GM18498 (cell line): Measurements from ENCODE around the gene TP53RK.

ENCODE experiments used
- ATAC-seq: cut with Tn5 transposase; IDR thresholded peaks from one replicate; pipeline ENCODE4 v1.9.1; 2021; ENCODE audit warnings: mild to moderate bottlenecking, moderate library complexity; ENCODE audit not compliant: unreplicated experiment

Gene TP53RK

GRCh38 chr20:46641424-46641823, 47.8 kb downstream of the TP53RK start:
- no peak for ATAC-seq

GRCh38 chr20:46640536-46641311, 48.5 kb downstream of the TP53RK start:
- no peak for ATAC-seq

- ATAC-seq: no peak
Observed at GRCh38 chr20:46640044-46640443, 49.2 kb downstream of the TP53RK start.

- ATAC-seq: no peak
Observed at GRCh38 chr20:46639587-46639986, 49.7 kb downstream of the TP53RK start.

- ATAC-seq: no peak
Observed at GRCh38 chr20:46638898-46639274, 50.4 kb downstream of the TP53RK start.

GRCh38 chr20:46638134-46638897, 50.9 kb downstream of the TP53RK start:
- ATAC-seq: no peak

GRCh38 chr20:46637427-46638133, 51.7 kb downstream of the TP53RK start:
- no peak for ATAC-seq

GRCh38 chr20:46637020-46637419, 52.2 kb downstream of the TP53RK start:
- no peak for ATAC-seq

- ATAC-seq: no peak
Observed at GRCh38 chr20:46636514-46636913, 52.7 kb downstream of the TP53RK start.

GRCh38 chr20:46635514-46636136, 53.6 kb downstream of the TP53RK start:
- ATAC-seq: no peak

- ATAC-seq: no peak
Observed at GRCh38 chr20:46634528-46634927, 54.7 kb downstream of the TP53RK start.
